ENCODE results near the gene MYO5C.

MYO5C gene

GRCh38 chr15:52213206-52213605, 82.4 kb downstream of the MYO5C start:
- no peak for DNase-seq (ENCODE audit: low spot score)

- DNase-seq (ENCODE audit: low spot score): peak; percentile 66
Observed at GRCh38 chr15:52208306-52208946, 87.2 kb downstream of the MYO5C start.

- no peak for DNase-seq (ENCODE audit: low spot score)
Observed at GRCh38 chr15:52207191-52207590, 88.4 kb downstream of the MYO5C start.

- no peak for DNase-seq (ENCODE audit: low spot score)
Observed at GRCh38 chr15:52206446-52206845, 89.2 kb downstream of the MYO5C start.

- DNase-seq (ENCODE audit: low spot score): no peak
Observed at GRCh38 chr15:52204657-52205056, 90.9 kb downstream of the MYO5C start.

- no peak for DNase-seq (ENCODE audit: low spot score)
Observed at GRCh38 chr15:52200831-52201365, 94.7 kb downstream of the MYO5C start.

GRCh38 chr15:52199271-52199670, 96.3 kb downstream of the MYO5C start:
- no peak for DNase-seq (ENCODE audit: low spot score)

GRCh38 chr15:52196891-52197290, 98.7 kb downstream of the MYO5C start:
- DNase-seq (ENCODE audit: low spot score): no peak

GRCh38 chr15:52193791-52194190, 101.8 kb downstream of the MYO5C start:
- no peak for DNase-seq (ENCODE audit: low spot score)

- DNase-seq (ENCODE audit: low spot score): no peak
Observed at GRCh38 chr15:52193321-52193720, 102.3 kb downstream of the MYO5C start.

GRCh38 chr15:52191207-52191606, 104.4 kb downstream of the MYO5C start, which contains the start of gene GNB5:
GNB5 (minus strand) TSS chr15:52191392; CDS start chr15:52184676, 6,716 bp downstream.
- no peak for DNase-seq (ENCODE audit: low spot score)

GRCh38 chr15:52186651-52187486, 108.7 kb downstream of the MYO5C start:
- no peak for DNase-seq (ENCODE audit: low spot score)

- DNase-seq (ENCODE audit: low spot score): no peak
Observed at GRCh38 chr15:52185151-52185561, 110.4 kb downstream of the MYO5C start.

- no peak for DNase-seq (ENCODE audit: low spot score)
Observed at GRCh38 chr15:52184721-52185120, 110.9 kb downstream of the MYO5C start.

- no peak for DNase-seq (ENCODE audit: low spot score)
Observed at GRCh38 chr15:52183562-52184173, 111.9 kb downstream of the MYO5C start.

GRCh38 chr15:52181938-52182780, 113.4 kb downstream of the MYO5C start:
- no peak for DNase-seq (ENCODE audit: low spot score)

GRCh38 chr15:52180851-52181450, 114.7 kb downstream of the MYO5C start:
- no peak for DNase-seq (ENCODE audit: low spot score)

- no peak for DNase-seq (ENCODE audit: low spot score)
Observed at GRCh38 chr15:52180196-52180835, 115.3 kb downstream of the MYO5C start.

GRCh38 chr15:52179278-52180195, 116.1 kb downstream of the MYO5C start:
- peak; percentile 75 for DNase-seq (ENCODE audit: low spot score)

GRCh38 chr15:52178765-52179164, 116.8 kb downstream of the MYO5C start:
- DNase-seq (ENCODE audit: low spot score): peak; percentile 7
